NCI-H1048 (cell line): ENCODE data around the gene MRPL48.

ENCODE experiments used
- DNase-seq: peaks from one replicate; lab custom pipeline; 2025; lab: John Stamatoyannopoulos, UW

Gene MRPL48

GRCh38 chr11:73893041-73893440, 105.4 kb downstream of the MRPL48 start:
- no peak for DNase-seq

DNA sequence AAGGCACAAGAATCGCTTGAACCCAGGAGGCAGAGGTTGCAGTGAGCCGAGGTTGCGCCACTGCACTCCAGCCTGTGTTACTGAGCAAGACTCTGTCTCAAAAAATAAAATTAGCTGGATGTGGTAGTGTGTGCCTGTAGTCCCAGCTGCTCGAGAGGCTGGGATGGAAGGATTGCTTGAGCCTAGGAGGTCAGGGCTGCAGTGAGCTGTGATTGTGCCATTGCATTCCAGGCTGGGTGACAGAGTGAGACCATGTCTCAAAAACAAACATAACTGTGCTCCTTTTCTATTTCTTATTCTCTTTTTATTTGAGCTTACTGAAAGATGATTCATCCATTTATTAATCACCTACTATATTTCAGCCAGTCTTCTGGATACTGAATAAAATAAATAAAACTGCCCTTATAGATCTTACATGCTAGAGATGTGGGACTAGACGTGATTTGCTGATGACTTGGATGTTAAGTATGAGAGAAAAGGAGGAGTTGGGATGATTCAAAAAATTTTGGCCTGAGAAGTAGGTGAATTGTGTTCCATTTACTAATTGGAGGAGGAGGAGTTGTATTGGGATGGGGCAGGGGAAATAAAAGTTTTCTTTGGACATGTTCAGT, 107.2 kb downstream of the MRPL48 start:
- no peak for DNase-seq

DNA sequence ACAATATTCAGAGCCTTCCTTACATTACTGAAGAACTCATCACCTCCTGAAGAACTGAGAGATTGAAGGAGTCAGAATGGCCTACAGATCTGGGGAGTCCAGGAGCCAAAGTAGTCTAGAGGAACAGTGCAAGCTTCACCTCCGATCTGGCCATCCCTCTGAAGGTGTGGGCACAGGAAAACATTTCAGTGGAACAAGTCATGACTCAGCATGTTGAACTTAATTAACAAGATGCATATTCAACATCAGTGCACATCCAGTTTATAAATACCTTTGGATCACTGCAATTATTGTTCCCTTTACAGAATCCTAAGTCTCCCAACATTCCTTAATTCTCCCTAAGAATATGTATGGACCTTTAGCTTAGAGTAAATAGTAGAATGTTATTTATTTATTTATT, 114.6 kb downstream of the MRPL48 start:
- DNase-seq = no peak

DNA sequence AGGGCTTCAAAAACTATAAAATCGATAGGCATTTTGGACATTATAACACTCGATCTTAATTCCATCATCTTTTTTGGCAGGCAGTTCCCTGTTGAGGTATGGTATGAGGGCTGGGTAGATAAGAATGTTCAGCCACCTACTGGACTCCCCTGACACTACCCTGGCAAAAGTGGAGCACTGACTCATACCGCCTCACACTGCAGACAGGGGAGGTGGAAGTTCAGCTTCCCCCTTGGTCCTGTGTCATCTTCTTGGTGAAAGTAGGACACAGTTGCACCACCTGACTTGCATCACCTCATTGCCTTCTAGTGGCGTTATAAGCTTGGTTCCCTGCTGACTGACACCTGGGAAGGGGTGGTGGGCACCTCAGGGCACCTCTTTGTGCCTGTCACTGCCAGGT, 119.5 kb downstream of the MRPL48 start:
- DNase-seq = no peak

DNA sequence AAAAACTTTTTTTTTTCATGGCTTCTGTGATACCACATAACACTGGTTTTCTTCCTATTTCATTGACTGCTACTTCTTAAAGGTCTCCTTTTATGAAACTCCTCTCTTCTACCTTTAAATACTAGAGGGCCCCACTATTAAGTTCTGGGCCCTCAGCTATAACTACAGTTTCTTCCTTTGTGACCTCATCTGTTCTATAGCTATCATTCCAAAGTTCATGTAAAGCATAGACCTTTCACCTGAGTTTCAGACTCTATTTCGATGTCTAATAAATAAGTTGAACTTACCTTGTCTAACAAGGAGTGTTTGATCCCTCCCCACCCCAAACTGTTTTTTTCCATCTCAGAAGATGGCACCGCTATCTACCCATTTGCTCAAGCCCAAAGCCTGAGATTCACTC, 124.4 kb downstream of the MRPL48 start:
- no peak for DNase-seq

- no peak for DNase-seq
These were observed 125.8 kb downstream of the MRPL48 start for GRCh38 chr11:73913472-73913871.

- no peak for DNase-seq
These were observed 126.6 kb downstream of the MRPL48 start for GRCh38 chr11:73914284-73914683.
